Stimulated activated CD4-positive, alpha-beta T cell treated with anti-CD3 and anti-CD28 coated beads, Interleukin-1b, Interleukin-23, amount 100 ng/mL, for 4 hours (primary cell): ENCODE data around the gene IL1RAPL1.
"Not testable (repeated sequence)": the region's sequence is repeated elsewhere in the genome, so short reads cannot be mapped to it uniquely, and the experiment has no call there.

Experiments used
- DNase-seq, 2 donors: peaks; one replicate each; pipeline ENCODE4 v3.0.0-alpha.2; 2020; ENCODE audit warnings: low read depth in 2 of 2

Gene IL1RAPL1

DNA sequence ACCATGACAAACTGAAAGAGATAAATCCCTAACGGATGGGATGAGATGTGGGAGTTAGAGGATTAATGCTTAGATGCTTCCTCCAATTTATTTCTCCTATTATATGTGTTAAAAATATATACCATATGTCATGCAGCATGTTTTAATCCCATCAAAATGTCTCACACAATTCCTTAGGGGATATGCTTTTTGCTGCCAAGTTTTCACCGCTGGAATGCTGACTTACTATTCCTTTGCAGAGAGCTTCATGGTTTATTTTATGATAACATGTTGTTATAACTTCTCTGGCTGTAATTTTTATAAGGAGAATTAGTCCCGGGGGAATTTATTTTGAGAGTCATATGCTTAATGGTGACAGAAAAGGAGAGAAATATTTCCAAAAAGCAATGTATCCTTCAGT, 670.3 kb downstream of the IL1RAPL1 start:
- DNase-seq: no peak

- no peak for DNase-seq
Observed at GRCh38 chrX:29269390-29269789, 682.1 kb downstream of the IL1RAPL1 start.

DNA sequence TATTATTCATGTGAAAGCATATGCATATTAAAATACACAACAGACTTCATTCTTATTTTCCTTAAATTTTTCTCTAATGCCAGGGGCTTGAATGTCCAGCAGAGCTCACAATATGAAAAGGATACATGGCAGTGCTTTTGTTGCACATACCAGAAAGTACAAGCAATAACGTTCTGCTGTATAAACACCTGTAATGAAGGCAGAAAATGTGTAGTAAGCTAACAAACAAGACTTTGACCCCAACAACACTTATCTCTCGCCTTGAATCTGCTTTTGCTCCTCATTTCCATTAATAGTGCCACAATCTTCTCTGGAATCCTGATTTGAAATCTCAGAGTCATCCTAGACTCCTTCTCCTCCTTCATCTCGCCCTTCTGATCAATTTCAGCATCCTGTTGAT, 687.3 kb downstream of the IL1RAPL1 start:
- no peak for DNase-seq

DNA sequence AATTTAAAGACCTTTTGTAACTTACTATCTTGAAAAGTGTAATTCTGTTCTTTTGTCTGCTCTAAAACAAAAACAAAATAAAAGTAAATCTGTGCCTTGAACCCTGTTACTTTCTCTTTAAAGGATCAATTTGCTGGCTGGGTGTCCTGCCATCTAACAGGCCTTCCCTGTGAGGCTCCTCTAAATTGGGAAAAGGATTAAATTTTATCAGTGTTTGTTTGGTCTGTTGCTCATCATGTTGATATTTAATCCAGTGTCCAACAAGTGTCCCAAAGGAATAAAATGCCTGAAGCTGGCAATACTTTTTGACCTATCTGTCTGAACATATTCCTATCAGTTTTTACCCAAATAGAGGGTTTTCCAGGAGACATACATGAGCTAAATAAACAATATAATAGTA, 688.7 kb downstream of the IL1RAPL1 start:
- DNase-seq: no peak

DNA sequence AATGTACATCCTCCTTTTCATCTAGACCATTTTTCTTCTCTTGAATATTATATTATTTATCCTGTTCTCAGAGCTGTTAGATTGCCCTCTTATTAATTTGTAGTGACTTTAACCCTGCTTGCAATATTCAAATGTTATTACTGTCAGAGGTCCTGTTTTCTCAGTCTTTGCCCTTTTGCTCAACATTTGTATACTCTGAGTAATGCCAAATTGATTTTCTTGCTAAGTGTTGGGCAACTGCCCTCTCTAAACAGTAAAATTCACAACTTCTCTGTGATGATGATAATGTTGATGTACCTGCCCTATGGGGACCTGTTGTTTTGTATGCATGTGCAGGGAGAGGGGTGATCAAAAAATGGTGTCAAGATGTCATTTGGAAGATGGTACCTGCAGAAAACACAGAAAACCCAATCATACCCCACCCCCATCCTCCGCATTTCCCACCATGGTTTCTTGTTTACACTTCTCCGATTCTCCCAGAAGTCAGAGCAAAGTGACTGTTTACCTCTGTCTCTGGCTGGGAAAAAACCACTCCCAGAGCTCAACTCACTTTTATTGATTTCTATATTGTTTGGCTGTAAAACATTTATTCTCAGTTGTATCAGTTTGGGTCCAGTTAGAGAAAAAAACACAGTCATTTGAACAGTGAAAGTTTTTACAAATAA, 694.0 kb downstream of the IL1RAPL1 start:
- no peak for DNase-seq

- DNase-seq: no peak
Observed at GRCh38 chrX:29285664-29286063, 698.4 kb downstream of the IL1RAPL1 start.

- DNase-seq: no peak
Observed at GRCh38 chrX:29295987-29296680, 708.9 kb downstream of the IL1RAPL1 start.

DNA sequence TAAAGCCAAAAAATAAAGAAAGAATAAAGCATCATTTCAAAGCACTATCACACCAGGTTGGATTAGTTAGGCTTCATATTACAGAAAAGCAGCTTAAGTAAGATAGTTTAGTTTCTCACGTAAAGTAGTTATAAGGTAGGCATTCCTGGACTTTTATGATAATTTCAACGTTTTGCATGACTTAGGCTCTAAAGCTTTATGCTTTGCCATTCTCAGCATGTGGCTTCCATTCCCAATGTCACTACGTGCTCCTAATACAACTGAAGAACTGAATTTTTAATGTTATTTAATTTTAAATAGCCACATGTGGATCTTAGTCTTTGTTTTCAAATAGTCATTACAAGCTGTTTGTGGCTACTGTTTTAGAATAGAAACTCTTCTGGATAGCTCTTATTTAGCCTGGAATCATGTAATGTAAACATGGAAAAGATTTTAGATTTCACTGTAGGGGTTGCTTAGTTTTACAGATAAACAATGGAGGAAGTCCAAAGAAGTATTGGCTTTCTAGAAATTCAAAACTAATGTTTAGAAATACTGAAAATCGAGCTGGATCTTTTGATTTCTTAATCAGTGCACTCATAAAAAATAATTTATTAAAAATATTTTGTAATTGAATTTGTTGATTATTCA, 710.0 kb downstream of the IL1RAPL1 start:
- DNase-seq: no peak

DNA sequence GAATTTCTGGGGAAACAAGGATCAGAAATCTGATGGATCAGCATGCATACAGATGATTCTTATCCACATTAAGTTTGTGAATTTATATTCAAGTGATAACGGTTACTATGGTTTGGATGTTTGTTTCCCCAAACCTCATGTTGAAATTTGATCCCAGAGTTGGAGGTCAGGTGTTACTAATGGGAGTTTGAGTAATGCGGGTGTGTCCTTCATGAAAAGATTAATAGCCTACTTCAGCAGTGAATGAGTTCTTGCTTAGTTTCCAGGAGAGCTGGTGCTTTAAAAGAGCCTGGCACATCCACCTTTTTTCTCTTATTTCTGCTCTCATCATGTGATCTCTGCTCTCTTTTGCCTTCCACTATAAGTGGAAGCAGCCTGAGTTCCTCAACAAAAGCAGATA, 712.4 kb downstream of the IL1RAPL1 start:
- DNase-seq: no peak

DNA sequence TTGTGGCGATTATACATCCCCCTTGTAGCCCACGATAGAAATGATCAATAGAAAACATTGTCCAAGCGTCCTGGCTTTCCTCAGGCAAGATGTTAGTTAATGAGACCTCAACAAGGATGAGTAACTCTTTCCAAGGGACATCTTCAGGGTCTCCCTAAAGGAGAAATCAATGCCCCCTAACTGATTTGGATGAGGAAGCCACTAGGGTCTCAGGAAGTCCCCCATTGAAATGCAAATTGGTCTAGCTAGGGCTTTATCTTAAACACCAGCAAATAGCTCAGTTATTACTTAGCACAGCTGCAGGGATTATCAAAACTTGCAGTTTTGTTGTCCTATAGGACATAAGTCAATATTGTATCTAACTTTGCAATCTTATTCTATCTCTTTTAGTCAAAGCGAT, 721.5 kb downstream of the IL1RAPL1 start:
- DNase-seq: no peak

DNA sequence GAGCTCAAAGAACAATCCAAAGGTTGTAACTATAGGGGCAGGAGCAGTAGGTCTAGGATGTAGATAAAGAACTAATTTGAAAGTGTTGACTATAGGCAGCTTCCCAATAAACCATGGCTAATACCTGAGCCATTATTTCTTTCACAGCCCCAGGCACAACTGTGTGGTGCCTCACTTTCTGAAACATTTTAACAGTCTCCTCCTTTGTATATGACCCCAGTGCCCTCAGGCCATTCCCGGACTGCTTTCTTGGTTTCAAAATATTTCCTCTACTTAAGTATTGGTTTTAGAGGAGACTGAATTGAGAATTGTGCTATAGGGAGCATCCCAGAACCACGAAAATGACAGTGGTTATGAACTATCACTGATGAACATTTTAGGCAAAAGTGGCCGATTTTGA, 728.7 kb downstream of the IL1RAPL1 start:
- no peak for DNase-seq

DNA sequence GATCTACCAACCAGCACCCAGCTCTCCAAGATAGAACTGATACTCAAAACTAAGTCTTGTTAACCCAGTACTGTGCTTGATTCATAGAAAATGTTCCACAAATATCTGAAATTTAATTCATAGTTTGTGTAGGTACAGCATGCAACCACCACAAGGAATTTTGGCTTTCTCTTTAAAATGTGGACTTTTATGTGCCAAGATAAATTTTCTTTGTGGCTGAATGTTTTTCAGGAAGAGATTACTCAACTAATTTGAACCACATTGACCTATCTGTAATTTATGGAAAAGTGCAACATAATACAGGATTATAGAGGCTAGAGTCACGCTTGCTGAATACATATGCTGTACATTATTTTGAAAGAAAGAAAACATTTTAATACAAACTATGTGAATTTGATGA, 730.8 kb downstream of the IL1RAPL1 start:
- DNase-seq: no peak

DNA sequence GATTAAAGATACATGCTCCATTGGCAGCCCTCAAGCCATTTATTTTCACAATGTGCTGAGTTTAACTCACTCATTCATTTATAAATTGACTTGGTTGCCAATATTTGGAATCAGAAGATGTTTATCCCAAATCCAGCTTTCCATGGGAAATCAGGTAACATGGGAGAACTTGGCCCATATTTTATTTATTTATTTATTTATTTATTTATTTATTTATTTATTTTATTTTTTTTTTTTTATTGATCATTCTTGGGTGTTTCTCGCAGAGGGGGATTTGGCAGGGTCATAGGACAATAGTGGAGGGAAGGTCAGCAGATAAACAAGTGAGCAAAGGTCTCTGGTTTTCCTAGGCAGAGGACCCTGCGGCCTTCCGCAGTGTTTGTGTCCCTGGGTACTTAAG, 745.2 kb downstream of the IL1RAPL1 start:
- not testable (repeated sequence) for DNase-seq

- not testable (repeated sequence) for DNase-seq
Observed at GRCh38 chrX:29333091-29333490, 745.8 kb downstream of the IL1RAPL1 start.

- DNase-seq: no peak
Observed at GRCh38 chrX:29348288-29348687, 761.0 kb downstream of the IL1RAPL1 start.

DNA sequence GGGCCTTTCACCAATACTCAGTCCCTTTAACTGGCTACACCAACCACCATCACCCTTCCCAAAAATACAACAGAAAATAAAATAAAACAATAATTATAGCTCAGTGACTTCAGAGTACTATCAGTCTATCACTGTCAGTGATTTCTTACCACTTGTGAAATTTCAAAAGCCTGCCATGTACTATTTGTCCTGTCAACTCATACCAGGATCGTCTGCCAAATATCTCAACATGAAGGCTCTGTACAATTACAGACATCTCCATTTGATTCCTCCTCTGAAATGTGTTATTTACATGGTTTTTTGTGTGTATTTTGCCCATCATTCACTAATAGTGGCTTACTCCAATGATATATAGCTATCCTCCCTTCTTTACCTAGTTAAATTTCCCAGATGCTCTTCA, 772.0 kb downstream of the IL1RAPL1 start:
- no peak for DNase-seq

GRCh38 chrX:29374765-29375164, 787.5 kb downstream of the IL1RAPL1 start:
- DNase-seq: not testable (repeated sequence)

- no peak for DNase-seq
Observed at GRCh38 chrX:29376584-29376983, 789.3 kb downstream of the IL1RAPL1 start.

DNA sequence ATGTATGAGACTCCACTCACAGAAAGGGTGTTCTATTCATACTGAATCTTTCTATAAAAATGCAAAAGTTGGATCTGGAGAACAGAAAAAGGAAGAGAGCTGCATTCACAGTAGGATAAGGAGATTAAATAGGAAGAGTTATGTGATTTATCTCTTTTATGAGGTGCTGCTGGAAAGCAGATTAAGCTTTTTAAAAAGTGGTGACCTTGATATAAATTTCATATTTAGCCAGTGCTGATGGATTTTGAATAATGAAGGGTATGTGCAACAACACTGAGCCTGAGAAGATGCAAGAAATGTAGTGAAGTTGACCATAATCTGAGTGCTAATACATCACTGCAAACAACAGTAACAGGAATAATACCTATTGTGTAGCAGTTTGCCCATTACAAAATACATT, 795.6 kb downstream of the IL1RAPL1 start:
- no peak for DNase-seq

DNA sequence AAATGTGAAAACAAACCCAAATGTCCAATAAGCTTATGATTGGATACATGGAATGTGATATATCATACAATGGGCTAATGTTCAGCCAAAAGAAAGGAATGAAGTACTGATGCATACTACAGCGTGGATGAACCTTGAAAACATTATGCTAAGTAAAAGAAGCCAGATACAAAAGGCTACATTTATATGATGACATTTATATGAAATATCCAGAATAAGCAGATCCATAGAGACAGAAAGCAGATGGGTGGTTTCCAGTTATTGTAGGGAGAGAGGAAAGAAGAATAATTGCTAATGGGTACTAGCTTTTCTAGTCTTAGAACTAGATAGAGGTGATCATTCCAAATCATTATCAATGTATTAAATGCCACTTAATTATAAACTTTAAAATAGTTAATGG, 801.3 kb downstream of the IL1RAPL1 start:
- no peak for DNase-seq

- no peak for DNase-seq
Observed at GRCh38 chrX:29397506-29397905, 810.3 kb downstream of the IL1RAPL1 start.

DNA sequence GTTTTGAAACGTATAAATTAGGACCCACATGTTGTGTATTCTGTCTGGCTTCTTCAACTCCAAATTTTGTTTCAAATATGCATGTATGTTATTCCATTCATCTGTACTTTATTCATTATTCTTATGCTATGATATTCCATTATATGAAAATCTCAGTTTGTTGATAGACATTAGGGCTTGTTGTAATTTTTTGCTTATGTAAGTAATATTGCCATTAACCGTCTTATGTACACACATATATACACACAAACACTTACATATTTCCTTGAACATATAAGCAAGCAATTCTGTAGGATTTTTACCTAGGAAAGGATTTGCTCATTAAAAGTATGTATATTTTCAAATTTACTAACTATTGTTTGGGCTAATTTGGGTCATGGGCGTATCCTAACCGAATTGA, 820.1 kb downstream of the IL1RAPL1 start:
- no peak for DNase-seq
